Epithelial cell of proximal tubule (primary cell): ENCODE data around the gene NFX1. TPM values are rescaled to one million over a fixed set of nuclear protein-coding genes. Genes with fewer than 3 reads are reported as not detected.
"Not testable (repeated sequence)": the region's sequence is repeated elsewhere in the genome, so short reads cannot be mapped to it uniquely, and the experiment has no call there.

Experiments used
- DNase-seq: peaks from one replicate; pipeline ENCODE4 v3.0.0-alpha.2; 2011; ENCODE audit warnings: low read depth
- H3K4me3 ChIP-seq: 2 replicates; pipeline ENCODE4 v1.5.1; 2011; ENCODE audit warnings: low read depth, mild to moderate bottlenecking, low read length
- CTCF ChIP-seq: conservative IDR thresholded peaks from 2 replicates; pipeline ENCODE4 v1.5.1; 2012; ENCODE audit warnings: low read depth, mild to moderate bottlenecking, low read length
- total RNA-seq: library from RNA; depleted of rRNA; stranded (reverse); fragments of >200 nt; gene quantifications from 2 replicates; pipeline ENCODE4 v1.2.3, GENCODE V29; 2015

The NFX1 gene
- total RNA-seq, 1 donor from 2014 or later: 15.6 TPM

GRCh38 chr9:33388110-33388994 lies 98.0 kb downstream of the NFX1 start:
- no peak for DNase-seq
- no peak overlapping the region for H3K4me3 ChIP-seq
- no peak for TF ChIP-seq CTCF

GRCh38 chr9:33391111-33391771 lies 100.9 kb downstream of the NFX1 start:
- DNase-seq: peak; percentile 72
- not testable (repeated sequence) for H3K4me3 ChIP-seq

- H3K4me3 ChIP-seq, DNase-seq: not testable (repeated sequence)
Measured at GRCh38 chr9:33392591-33393021, 102.3 kb downstream of the NFX1 start.

- no peak overlapping the region for H3K4me3 ChIP-seq
- DNase-seq: no peak
- no peak for TF ChIP-seq CTCF
Measured at GRCh38 chr9:33393581-33393980, 103.3 kb downstream of the NFX1 start.

- H3K4me3 ChIP-seq: not testable (repeated sequence)
Measured at GRCh38 chr9:33393986-33394385, 103.7 kb downstream of the NFX1 start.

GRCh38 chr9:33395159-33395879 lies 105.0 kb downstream of the NFX1 start:
- peak overlapping the region; percentile 16 for H3K4me3 ChIP-seq
- DNase-seq: not testable (repeated sequence)

More at GRCh38 chr9:33393986-33394385, 103.7 kb downstream of the NFX1 start:
- not testable (repeated sequence) for DNase-seq

GRCh38 chr9:33397801-33398200 lies 107.5 kb downstream of the NFX1 start:
- H3K4me3 ChIP-seq, DNase-seq: not testable (repeated sequence)

- H3K4me3 ChIP-seq, DNase-seq: not testable (repeated sequence)
Measured at GRCh38 chr9:33399047-33399446, 108.7 kb downstream of the NFX1 start.

GRCh38 chr9:33401809-33402208 lies 111.5 kb downstream of the NFX1 start:
- H3K4me3 ChIP-seq, DNase-seq: not testable (repeated sequence)

- H3K4me3 ChIP-seq, DNase-seq: not testable (repeated sequence)
Measured at GRCh38 chr9:33402371-33402770, 112.1 kb downstream of the NFX1 start, which contains the start of gene AQP7. Gene AQP7, minus strand, starts transcription at chr9:33402568. Its CDS starts 1,306 bp downstream, at chr9:33401262.
